DND-41 (cell line): Measurements from ENCODE around the gene OTOS.

ENCODE experiments used
- ATAC-seq: fragments of 200-7000 bp; cut with Tn5 transposase; 3 replicates; pipeline ENCODE4 v1.9.1; 2021; ENCODE audit warnings: low read depth; ENCODE audit not compliant: insufficient read depth
- DNase-seq: peaks from one replicate; pipeline ENCODE4 v3.0.0-alpha.2; 2020
- H2AFZ ChIP-seq: 2 replicates; pipeline ENCODE4 v1.6.0; 2012; ENCODE audit warnings: low read depth, low read length
- H3K27ac ChIP-seq: 2 replicates; pipeline ENCODE4 v1.5.1; 2012; ENCODE audit warnings: low read length, inconsistent platforms
- H3K27me3 ChIP-seq: fragments of 200-600 bp; sonication (generic); 2 replicates; pipeline ENCODE4 v1.6.0; 2012; ENCODE audit warnings: low read length, mild to moderate bottlenecking, inconsistent platforms; ENCODE audit not compliant: insufficient read depth, poor library complexity
- H3K36me3 ChIP-seq: 2 replicates; pipeline ENCODE4 v1.5.1; 2012; ENCODE audit warnings: low read length, inconsistent platforms; ENCODE audit not compliant: insufficient read depth
- H3K4me1 ChIP-seq: 2 replicates; pipeline ENCODE4 v1.5.1; 2012; ENCODE audit warnings: mild to moderate bottlenecking, low read length; ENCODE audit not compliant: insufficient read depth
- H3K4me2 ChIP-seq: 2 replicates; pipeline ENCODE4 v1.6.0; 2012; ENCODE audit warnings: mild to moderate bottlenecking, moderate library complexity, low read length, inconsistent platforms; ENCODE audit not compliant: insufficient read depth
- H3K4me3 ChIP-seq, 2 experiments: fragments of 200-600 bp in 1 of 2; shearing (Covaris generic) in 1 of 2; 2 replicates each; pipeline ENCODE4 v1.5.1; 2012 to 2016; ENCODE audit warnings: inconsistent platforms in 2 of 2, low read length in 2 of 2, mild to moderate bottlenecking in 2 of 2, low read depth in 1 of 2, moderate library complexity in 1 of 2
- H3K79me2 ChIP-seq: 2 replicates; pipeline ENCODE4 v1.6.0; 2012; ENCODE audit warnings: low read length, inconsistent platforms; ENCODE audit not compliant: insufficient read depth
- H3K9ac ChIP-seq: 2 replicates; pipeline ENCODE4 v1.6.0; 2012; ENCODE audit warnings: low read depth, mild to moderate bottlenecking, inconsistent platforms, low read length, moderate library complexity
- H3K9me3 ChIP-seq: 2 replicates; pipeline ENCODE4 v1.5.1; 2012; ENCODE audit warnings: low read length, moderate library complexity, mild to moderate bottlenecking, inconsistent platforms; ENCODE audit not compliant: insufficient read depth, severe bottlenecking
- H4K20me1 ChIP-seq: 2 replicates; pipeline ENCODE4 v1.6.0; 2012; ENCODE audit warnings: low read length; ENCODE audit not compliant: insufficient read depth
- CTCF ChIP-seq: IDR thresholded peaks from 2 replicates; pipeline ENCODE4 v1.5.1; 2012; ENCODE audit warnings: borderline replicate concordance, low read length, moderate library complexity, mild to moderate bottlenecking; ENCODE audit not compliant: poor library complexity, severe bottlenecking; ENCODE audit errors: extremely low read depth
- EZH2 ChIP-seq: IDR thresholded peaks from 3 replicates; pipeline ENCODE4 v1.6.1; 2012; ENCODE audit warnings: borderline replicate concordance, low read depth, mild to moderate bottlenecking, moderate library complexity, low read length, inconsistent platforms; ENCODE audit not compliant: severe bottlenecking

The OTOS gene

GRCh38 chr2:240145461-240145860, 5.0 kb upstream of the OTOS start:
- no peak overlapping the region for H3K4me3 ChIP-seq
- H4K20me1 ChIP-seq, result peaks cover 10% of the 10 kb centered on the region; the same call in 1 of the 2 replicates
- no peaks in the 10 kb centered on the region for H3K36me3 ChIP-seq
- H3K27ac ChIP-seq, result no peak overlapping the region
- H3K4me2 ChIP-seq, result no peak overlapping the region
- H3K79me2 ChIP-seq, result no peaks in the 10 kb centered on the region
- ATAC-seq (no peak), DNase-seq (no peak)
- no peaks in the 10 kb centered on the region for H3K9me3 ChIP-seq
- H3K4me1 ChIP-seq, result 0 out of 2 replicates have a peak, but pooled peaks cover 8% of the 10 kb centered on the region
- no peak for TF ChIP-seq EZH2
- no peak for TF ChIP-seq CTCF
- no peak overlapping the region for H3K9ac ChIP-seq
- H2AFZ ChIP-seq, result no peak overlapping the region
- peaks cover 4% of the 10 kb centered on the region for H3K27me3 ChIP-seq

GRCh38 chr2:240144649-240145261, 4.3 kb upstream of the OTOS start:
- H4K20me1 ChIP-seq, result peaks cover 10% of the 10 kb centered on the region; the same call in 1 of the 2 replicates
- DNase-seq (no peak), ATAC-seq (no peak)
- 0 out of 2 replicates have a peak, but pooled peaks cover 8% of the 10 kb centered on the region for H3K4me1 ChIP-seq
- no peak overlapping the region for H3K27ac ChIP-seq
- TF ChIP-seq CTCF (no peak), EZH2 (no peak)
- no peaks in the 10 kb centered on the region for H3K36me3 ChIP-seq
- H3K79me2 ChIP-seq, result no peaks in the 10 kb centered on the region
- no peak overlapping the region for H3K9ac ChIP-seq
- no peaks in the 10 kb centered on the region for H3K9me3 ChIP-seq
- no peak overlapping the region for H3K4me2 ChIP-seq
- H3K4me3 ChIP-seq, result no peak overlapping the region
- H2AFZ ChIP-seq, result no peak overlapping the region
- H3K27me3 ChIP-seq, result peaks cover 4% of the 10 kb centered on the region

GRCh38 chr2:240143801-240144648, 3.6 kb upstream of the OTOS start:
- peak overlapping the region; percentile 53 for H2AFZ ChIP-seq
- DNase-seq, result peak; percentile 79

More at GRCh38 chr2:240143801-240144648, 3.6 kb upstream of the OTOS start:
- peaks cover 4% of the 10 kb centered on the region for H3K27me3 ChIP-seq
- TF ChIP-seq EZH2 (no peak), CTCF (peak; percentile 98)
- H3K4me1 ChIP-seq, result 0 out of 2 replicates have a peak, but pooled peaks cover 8% of the 10 kb centered on the region
- H3K4me2 ChIP-seq, result peak overlapping the region; percentile 6; the same call in 1 of the 2 replicates
- peaks cover 10% of the 10 kb centered on the region; the same call in 1 of the 2 replicates for H4K20me1 ChIP-seq
- H3K79me2 ChIP-seq, result no peaks in the 10 kb centered on the region
- no peak overlapping the region for H3K9ac ChIP-seq
- no peaks in the 10 kb centered on the region for H3K9me3 ChIP-seq
- no peak overlapping the region for H3K27ac ChIP-seq
- no peak overlapping the region for H3K4me3 ChIP-seq
- H3K36me3 ChIP-seq, result no peaks in the 10 kb centered on the region
- peak; percentile 95 for ATAC-seq
